Measurements from ENCODE around the gene SLC6A3.

SLC6A3 gene

GRCh38 chr5:1483064-1483463 is 37.8 kb upstream of the SLC6A3 start:
- H3K9me2 ChIP-seq (replicated peaks; ENCODE audit: low read depth, low read length) = no peaks in the 10 kb centered on the region
- H3K79me2 ChIP-seq (ENCODE audit: insufficient read depth, low read length) = no peaks in the 10 kb centered on the region
- H3K9me3 ChIP-seq (ENCODE audit: insufficient read depth, low read depth, low read length) = no peaks in the 10 kb centered on the region
- H3K36me3 ChIP-seq (ENCODE audit: insufficient read depth, low read length) = peaks cover 42% of the 10 kb centered on the region
- no peak for TF ChIP-seq EZH2phosphoT487 (IDR thresholded peaks at IDR 0.05; ENCODE audit: borderline replicate concordance)
- TF ChIP-seq CTCF (conservative IDR thresholded peaks at IDR 0.05; ENCODE audit: low read length) = no peak
- peaks cover 12% of the 10 kb centered on the region for H3K4me1 ChIP-seq (ENCODE audit: insufficient read depth, low read length, poor library complexity, severe bottlenecking)
- H3F3A ChIP-seq (ENCODE audit: low read depth) = no peaks in the 10 kb centered on the region
- H2AFZ ChIP-seq (ENCODE audit: low read length) = no peak overlapping the region
- no peaks in the 10 kb centered on the region for H4K20me1 ChIP-seq (ENCODE audit: insufficient read depth, low read length, poor library complexity, severe bottlenecking)
- no peak overlapping the region for H3K9ac ChIP-seq (ENCODE audit: low read depth, low read length, poor library complexity, severe bottlenecking)
- H3K4me2 ChIP-seq (ENCODE audit: low read depth, low read length, poor library complexity, severe bottlenecking) = no peak overlapping the region
- H3K4me3 ChIP-seq (ENCODE audit: low read length, poor library complexity, severe bottlenecking) = no peak overlapping the region
- no peaks in the 10 kb centered on the region for H3K27me3 ChIP-seq (ENCODE audit: insufficient read depth, low read length, poor library complexity, severe bottlenecking)

- Histone ChIP-seq H3K4me3 (ENCODE audit: low read length, poor library complexity, severe bottlenecking) (no peak overlapping the region), H3K27me3 (ENCODE audit: insufficient read depth, low read length, poor library complexity, severe bottlenecking) (no peaks in the 10 kb centered on the region), H3K4me1 (ENCODE audit: insufficient read depth, low read length, poor library complexity, severe bottlenecking) (peaks cover 12% of the 10 kb centered on the region), H4K20me1 (ENCODE audit: insufficient read depth, low read length, poor library complexity, severe bottlenecking) (no peaks in the 10 kb centered on the region), H3K9me2 (replicated peaks; ENCODE audit: low read depth, low read length) (no peaks in the 10 kb centered on the region), H3K79me2 (ENCODE audit: insufficient read depth, low read length) (no peaks in the 10 kb centered on the region), H3K9ac (ENCODE audit: low read depth, low read length, poor library complexity, severe bottlenecking) (no peak overlapping the region), H2AFZ (ENCODE audit: low read length) (no peak overlapping the region), H3K4me2 (ENCODE audit: low read depth, low read length, poor library complexity, severe bottlenecking) (no peak overlapping the region), H3K9me3 (ENCODE audit: insufficient read depth, low read depth, low read length) (no peaks in the 10 kb centered on the region), H3K36me3 (ENCODE audit: insufficient read depth, low read length) (peaks cover 39% of the 10 kb centered on the region; the same call in 1 of the 2 replicates), H3F3A (ENCODE audit: low read depth) (no peaks in the 10 kb centered on the region)
- no peak for TF ChIP-seq EZH2phosphoT487 (IDR thresholded peaks at IDR 0.05; ENCODE audit: borderline replicate concordance)
Measured at GRCh38 chr5:1481959-1482331, 36.7 kb upstream of the SLC6A3 start.

GRCh38 chr5:1481266-1481958 is 36.2 kb upstream of the SLC6A3 start:
- Histone ChIP-seq H4K20me1 (ENCODE audit: insufficient read depth, low read length, poor library complexity, severe bottlenecking) (no peaks in the 10 kb centered on the region), H3K4me3 (ENCODE audit: low read length, poor library complexity, severe bottlenecking) (no peak overlapping the region), H3K36me3 (ENCODE audit: insufficient read depth, low read length) (peaks cover 39% of the 10 kb centered on the region; the same call in 1 of the 2 replicates), H3F3A (ENCODE audit: low read depth) (no peaks in the 10 kb centered on the region), H3K4me2 (ENCODE audit: low read depth, low read length, poor library complexity, severe bottlenecking) (no peak overlapping the region), H3K4me1 (ENCODE audit: insufficient read depth, low read length, poor library complexity, severe bottlenecking) (peaks cover 12% of the 10 kb centered on the region), H3K9ac (ENCODE audit: low read depth, low read length, poor library complexity, severe bottlenecking) (no peak overlapping the region), H3K9me3 (ENCODE audit: insufficient read depth, low read depth, low read length) (no peaks in the 10 kb centered on the region), H2AFZ (ENCODE audit: low read length) (no peak overlapping the region), H3K79me2 (ENCODE audit: insufficient read depth, low read length) (no peaks in the 10 kb centered on the region), H3K27me3 (ENCODE audit: insufficient read depth, low read length, poor library complexity, severe bottlenecking) (no peaks in the 10 kb centered on the region), H3K9me2 (replicated peaks; ENCODE audit: low read depth, low read length) (no peaks in the 10 kb centered on the region)
- TF ChIP-seq CTCF (conservative IDR thresholded peaks at IDR 0.05; ENCODE audit: low read length) = no peak
- no peak for TF ChIP-seq EZH2phosphoT487 (IDR thresholded peaks at IDR 0.05; ENCODE audit: borderline replicate concordance)

- TF ChIP-seq CTCF (conservative IDR thresholded peaks at IDR 0.05; ENCODE audit: low read length) (no peak), EZH2phosphoT487 (IDR thresholded peaks at IDR 0.05; ENCODE audit: borderline replicate concordance) (no peak)
- Histone ChIP-seq H3K9me2 (replicated peaks; ENCODE audit: low read depth, low read length) (no peaks in the 10 kb centered on the region), H3K27me3 (ENCODE audit: insufficient read depth, low read length, poor library complexity, severe bottlenecking) (no peaks in the 10 kb centered on the region), H2AFZ (ENCODE audit: low read length) (no peak overlapping the region), H3K4me1 (ENCODE audit: insufficient read depth, low read length, poor library complexity, severe bottlenecking) (peaks cover 12% of the 10 kb centered on the region), H3K4me3 (ENCODE audit: low read length, poor library complexity, severe bottlenecking) (no peak overlapping the region), H3K9me3 (ENCODE audit: insufficient read depth, low read depth, low read length) (no peaks in the 10 kb centered on the region), H3F3A (ENCODE audit: low read depth) (no peaks in the 10 kb centered on the region), H3K9ac (ENCODE audit: low read depth, low read length, poor library complexity, severe bottlenecking) (no peak overlapping the region), H3K79me2 (ENCODE audit: insufficient read depth, low read length) (no peaks in the 10 kb centered on the region), H4K20me1 (ENCODE audit: insufficient read depth, low read length, poor library complexity, severe bottlenecking) (no peaks in the 10 kb centered on the region), H3K4me2 (ENCODE audit: low read depth, low read length, poor library complexity, severe bottlenecking) (no peak overlapping the region), H3K36me3 (ENCODE audit: insufficient read depth, low read length) (peaks cover 41% of the 10 kb centered on the region; the same call in 1 of the 2 replicates)
Measured at GRCh38 chr5:1480806-1481205, 35.6 kb upstream of the SLC6A3 start.
